NCI-H146 treated with DMSO at 0.1 percent for 48 hours (cell line): ENCODE data around the gene RBMS2.

Experiments used
- DNase-seq: peaks from one replicate; lab custom pipeline; 2025; ENCODE audit not compliant: unreplicated experiment; lab: John Stamatoyannopoulos, UW

The RBMS2 gene

GRCh38 chr12:56578983-56579546 is 57.4 kb downstream of the RBMS2 start:
- DNase-seq, result no peak

GRCh38 chr12:56581418-56582145 is 60.0 kb downstream of the RBMS2 start:
- no peak for DNase-seq

DNA sequence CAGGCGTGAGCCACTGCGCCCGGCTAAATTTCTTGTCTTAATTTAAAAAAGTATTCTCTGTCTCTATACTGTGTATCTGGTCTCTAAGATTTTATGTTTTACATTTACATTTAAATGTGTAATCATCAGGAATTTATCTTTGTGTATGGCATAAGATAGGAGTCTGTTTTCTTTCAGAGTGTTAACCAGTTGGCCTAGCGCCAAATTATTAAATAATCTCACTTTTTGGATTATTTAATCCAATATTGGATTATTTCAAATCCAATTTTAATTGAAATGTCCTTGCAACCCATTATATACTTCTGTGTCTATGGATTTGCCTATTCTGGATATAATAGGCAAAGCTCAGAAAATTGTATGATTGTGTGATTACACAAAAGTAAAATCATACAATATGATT is 63.5 kb downstream of the RBMS2 start:
- DNase-seq, result no peak

DNA sequence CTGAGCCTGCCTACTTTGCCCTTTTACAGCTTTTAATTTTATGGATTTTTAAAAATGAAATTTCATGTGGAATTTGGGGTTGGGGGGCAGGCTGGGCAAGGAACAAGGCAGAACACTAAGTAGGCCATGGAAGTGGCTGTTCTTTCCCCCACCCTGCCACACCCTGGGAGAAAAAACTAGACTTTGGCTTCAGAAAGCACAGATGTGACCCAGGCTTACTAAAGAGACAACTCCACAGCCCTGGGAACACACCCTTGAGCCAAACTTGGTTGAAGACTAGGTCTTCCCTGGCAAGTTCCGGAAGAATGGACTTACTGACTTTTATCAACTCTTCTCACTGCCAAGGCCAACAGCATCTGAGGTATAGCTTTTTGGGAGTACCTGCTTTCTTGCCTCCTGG is 68.2 kb downstream of the RBMS2 start:
- DNase-seq, result no peak

GRCh38 chr12:56590237-56590830 is 68.7 kb downstream of the RBMS2 start:
- DNase-seq, result peak; percentile 26

GRCh38 chr12:56591126-56591525 is 69.5 kb downstream of the RBMS2 start:
- peak; percentile 92 for DNase-seq

GRCh38 chr12:56591961-56592360 is 70.3 kb downstream of the RBMS2 start:
- DNase-seq, result no peak

DNA sequence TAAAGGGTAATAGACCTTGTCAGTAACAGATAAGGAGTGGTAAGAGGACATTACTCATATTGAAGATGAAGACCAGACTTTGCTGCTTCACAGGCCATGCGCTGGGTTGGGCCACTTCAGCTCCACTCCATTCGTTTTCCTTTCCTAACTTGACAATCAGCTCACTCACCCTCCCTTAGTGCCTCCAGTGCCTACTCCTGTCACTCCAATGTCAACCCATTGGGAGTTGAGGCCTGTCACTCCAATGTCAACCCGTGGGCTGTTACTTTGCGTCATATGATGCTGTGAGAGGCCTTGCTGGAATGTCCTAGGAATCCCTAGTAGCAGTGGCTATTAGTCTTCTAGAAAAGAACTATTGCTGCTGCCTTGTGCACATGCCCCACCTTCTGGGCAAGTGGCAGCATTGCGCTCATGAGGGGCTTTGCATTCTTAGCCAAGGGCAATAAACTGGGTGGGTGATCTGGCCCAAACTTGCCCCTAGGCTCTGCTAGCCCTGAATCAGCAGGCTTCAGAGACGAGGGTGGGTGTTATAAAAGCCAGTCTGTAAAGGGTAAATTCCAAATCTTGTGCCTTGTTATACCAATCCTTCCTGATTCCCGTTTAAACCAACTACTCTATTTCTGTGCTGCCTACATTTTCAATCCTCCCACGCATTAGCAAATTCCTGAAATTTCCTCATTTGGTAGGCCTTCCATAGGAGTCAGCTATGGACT is 72.4 kb downstream of the RBMS2 start:
- peak; percentile 29 for DNase-seq

GRCh38 chr12:56596815-56597214 is 75.2 kb downstream of the RBMS2 start:
- DNase-seq, result no peak

DNA sequence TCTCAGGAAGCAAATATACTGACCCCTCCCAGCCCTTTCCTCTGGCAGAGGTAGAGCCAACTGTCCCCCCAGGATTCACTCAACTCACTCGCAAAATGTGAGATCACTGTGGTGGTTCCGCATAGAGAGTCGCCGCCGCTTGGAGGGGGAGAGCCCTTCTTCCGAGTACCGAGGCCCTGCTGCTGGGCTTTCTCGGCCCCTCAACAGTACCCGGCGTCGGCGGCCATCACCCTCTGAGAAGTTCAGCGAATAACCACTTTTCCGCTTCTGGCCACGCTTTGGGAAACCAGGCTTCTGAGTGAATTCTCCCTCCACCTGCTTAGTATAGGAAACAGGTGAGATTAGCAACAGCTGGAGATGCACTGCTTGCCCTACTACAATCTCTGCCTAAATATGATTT is 77.4 kb downstream of the RBMS2 start:
- no peak for DNase-seq

DNA sequence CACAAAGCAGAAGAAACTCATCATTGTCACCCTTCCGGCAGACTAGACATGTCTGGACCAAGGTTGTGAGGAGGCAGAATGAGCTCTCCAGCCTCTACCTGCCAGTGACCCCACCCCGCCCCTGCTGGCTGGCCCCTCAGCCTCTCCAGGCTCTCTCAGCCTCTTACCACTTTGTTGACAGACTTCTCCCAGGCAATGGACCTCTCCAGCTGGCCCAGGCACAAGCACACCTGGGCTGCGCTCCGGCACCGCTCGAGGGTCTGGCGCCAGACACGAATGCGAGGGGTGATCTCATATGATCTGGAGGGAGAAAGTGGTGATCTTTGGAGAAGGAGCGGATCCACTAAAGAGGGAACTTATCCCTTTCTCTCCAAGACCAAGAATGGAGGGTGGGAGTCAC is 78.2 kb downstream of the RBMS2 start:
- no peak for DNase-seq

DNA sequence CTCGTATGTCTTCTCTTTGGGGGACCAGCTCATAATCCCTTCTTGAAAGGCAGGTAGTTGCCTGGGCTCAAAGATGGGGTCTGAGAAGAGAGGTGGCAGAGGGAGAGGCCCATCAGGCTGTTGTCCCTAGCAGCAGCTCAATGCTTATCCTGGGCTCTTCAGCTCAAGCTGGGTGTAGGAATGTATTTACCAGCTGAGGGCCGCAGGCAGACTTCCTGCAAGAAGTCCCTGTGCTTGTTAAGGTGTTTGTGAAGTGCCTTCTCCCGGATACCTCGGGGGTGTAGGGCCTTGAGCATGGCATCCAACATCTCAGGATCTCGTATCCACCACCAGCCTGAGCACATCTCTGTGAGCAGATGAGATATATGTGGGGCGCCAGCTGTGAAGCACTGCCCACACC is 79.1 kb downstream of the RBMS2 start:
- DNase-seq, result no peak

DNA sequence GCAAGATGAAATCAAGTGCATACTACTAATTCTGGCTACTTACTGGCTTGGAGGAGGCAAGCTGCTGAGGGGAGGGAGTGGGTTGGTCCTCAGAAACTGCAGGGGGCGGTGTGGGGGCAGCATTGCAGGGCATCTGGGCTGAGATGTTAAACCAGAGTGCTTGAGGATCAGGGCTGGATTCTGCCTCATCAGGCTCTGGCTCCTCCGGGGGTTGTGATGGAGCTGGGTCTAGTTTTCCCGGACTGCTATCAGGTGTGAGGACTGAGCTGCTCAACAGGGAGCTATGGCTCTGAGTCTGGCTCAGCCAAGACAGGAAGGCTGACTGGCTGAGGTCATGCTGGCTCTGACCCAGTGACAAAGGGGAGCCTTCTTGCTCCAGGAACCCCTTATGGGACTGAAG is 79.9 kb downstream of the RBMS2 start:
- DNase-seq, result no peak

GRCh38 chr12:56602239-56602638 is 80.6 kb downstream of the RBMS2 start:
- no peak for DNase-seq

- DNase-seq, result no peak
Observed at GRCh38 chr12:56604355-56604754, 82.7 kb downstream of the RBMS2 start.

GRCh38 chr12:56614627-56615026 is 93.0 kb downstream of the RBMS2 start:
- no peak for DNase-seq

GRCh38 chr12:56616244-56616643 is 94.6 kb downstream of the RBMS2 start:
- no peak for DNase-seq

DNA sequence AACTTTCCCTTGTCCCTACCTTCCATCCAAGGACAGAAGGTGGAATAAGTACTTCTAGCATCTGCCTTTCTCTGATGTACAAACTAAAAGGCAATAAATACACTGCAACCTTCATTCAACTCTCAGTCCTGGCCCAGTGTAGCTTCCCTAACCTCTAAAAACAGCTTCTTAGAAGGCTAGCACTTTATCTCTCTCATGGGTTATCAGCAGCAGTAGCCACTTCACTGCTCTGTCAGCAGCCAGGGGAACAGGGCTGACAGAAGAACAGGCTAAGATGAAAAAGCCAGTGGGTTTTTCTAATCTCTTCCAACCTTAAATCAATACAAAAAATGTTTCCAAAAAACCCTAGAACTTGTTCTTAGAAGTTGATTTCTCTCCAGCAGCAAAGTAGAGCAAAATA is 95.3 kb downstream of the RBMS2 start:
- DNase-seq, result no peak

DNA sequence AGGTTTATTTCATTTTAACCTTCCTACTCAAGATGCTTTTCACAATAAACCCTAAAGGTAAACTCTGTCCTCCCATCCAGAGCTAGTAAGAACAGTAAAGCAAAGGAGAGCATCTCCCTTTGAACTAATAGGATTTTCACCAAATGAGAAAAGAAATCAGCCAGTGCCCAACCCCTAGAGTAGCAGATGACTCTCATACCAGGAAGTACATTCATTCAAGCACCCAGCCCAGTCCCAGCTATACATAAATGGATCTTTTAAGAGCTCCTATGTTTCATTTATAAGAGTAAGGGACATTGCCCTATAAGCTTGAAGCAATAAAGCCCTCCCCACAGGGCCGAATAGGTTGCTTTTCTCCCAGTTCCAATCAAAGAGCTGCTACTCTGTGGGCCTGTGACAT is 100.9 kb downstream of the RBMS2 start:
- DNase-seq, result no peak

GRCh38 chr12:56626701-56627100 is 105.1 kb downstream of the RBMS2 start:
- DNase-seq, result no peak

DNA sequence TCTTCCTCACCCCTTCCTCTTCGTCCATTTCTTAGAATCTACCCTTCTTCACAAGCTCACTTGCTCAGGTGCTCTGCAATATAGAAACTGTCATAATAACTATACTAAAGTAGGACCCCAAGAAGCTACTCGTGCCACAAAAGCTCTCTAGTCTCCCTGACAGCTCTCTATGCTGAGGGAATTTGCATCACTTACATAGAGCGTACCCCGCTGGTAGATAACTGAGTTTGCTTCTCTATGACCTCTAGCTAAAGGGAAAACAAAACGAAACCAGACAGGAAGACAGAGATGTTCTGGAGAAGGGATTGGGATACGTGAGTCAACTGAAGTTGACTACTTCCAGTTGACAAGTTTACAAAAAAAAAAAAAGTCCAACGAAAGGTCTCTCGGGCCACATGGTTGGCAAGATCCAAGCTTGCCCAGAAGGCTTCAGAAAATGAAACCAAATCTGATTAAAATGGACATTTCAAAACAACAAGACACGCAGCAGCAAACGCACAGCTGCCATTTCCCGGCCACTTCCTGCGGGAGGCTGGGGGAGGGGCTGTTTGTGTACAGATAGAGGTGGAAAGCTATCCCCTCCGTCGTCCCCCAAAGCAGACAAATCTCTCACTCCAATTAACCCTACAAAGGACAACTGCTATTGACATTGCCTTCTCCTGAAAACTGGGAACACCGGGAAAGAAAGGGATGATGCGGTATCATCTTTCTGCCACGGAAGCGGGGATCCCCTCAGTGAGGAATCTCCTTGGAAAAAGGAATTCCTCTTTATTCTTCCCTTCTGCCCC is 107.2 kb downstream of the RBMS2 start:
- DNase-seq, result peak; percentile 30
